ENCODE data around the gene PNPLA1.

The PNPLA1 gene

GRCh38 chr6:36247693-36248092 lies 22.2 kb upstream of the PNPLA1 start:
- DNase-seq = no peak

GRCh38 chr6:36248980-36249379 lies 20.9 kb upstream of the PNPLA1 start:
- no peak for DNase-seq

- DNase-seq = no peak
These were observed 20.3 kb upstream of the PNPLA1 start for GRCh38 chr6:36249536-36249935.

- no peak for DNase-seq
These were observed 17.9 kb upstream of the PNPLA1 start for GRCh38 chr6:36252005-36252404.

- DNase-seq = no peak
These were observed 6.4 kb upstream of the PNPLA1 start for GRCh38 chr6:36263390-36264000.

- no peak for DNase-seq
These were observed 4.1 kb upstream of the PNPLA1 start for GRCh38 chr6:36265744-36266143.

- no peak for DNase-seq
These were observed 2.8 kb upstream of the PNPLA1 start for GRCh38 chr6:36266913-36267644.

- no peak for DNase-seq
These were observed 2.0 kb upstream of the PNPLA1 start for GRCh38 chr6:36267731-36268477.

GRCh38 chr6:36268478-36269275 lies 1.2 kb upstream of the PNPLA1 start:
- DNase-seq = no peak

- DNase-seq = no peak
These were observed 2.4 kb downstream of the PNPLA1 start for GRCh38 chr6:36272234-36272633.

- no peak for DNase-seq
These were observed 3.2 kb downstream of the PNPLA1 start for GRCh38 chr6:36273067-36273466.

GRCh38 chr6:36273802-36274514 lies 4.1 kb downstream of the PNPLA1 start:
- no peak for DNase-seq

- no peak for DNase-seq
These were observed 7.0 kb downstream of the PNPLA1 start for GRCh38 chr6:36276581-36277536.

GRCh38 chr6:36277946-36278470 lies 8.1 kb downstream of the PNPLA1 start:
- no peak for DNase-seq

- DNase-seq = no peak
These were observed 10.6 kb downstream of the PNPLA1 start for GRCh38 chr6:36280467-36280866.

- DNase-seq = no peak
These were observed 11.1 kb downstream of the PNPLA1 start for GRCh38 chr6:36280983-36281382.

- no peak for DNase-seq
These were observed 13.7 kb downstream of the PNPLA1 start for GRCh38 chr6:36283608-36284007.

GRCh38 chr6:36284359-36284758 lies 14.5 kb downstream of the PNPLA1 start:
- no peak for DNase-seq

- DNase-seq = no peak
These were observed 15.4 kb downstream of the PNPLA1 start for GRCh38 chr6:36285187-36285671.

GRCh38 chr6:36285797-36286196 lies 15.9 kb downstream of the PNPLA1 start:
- DNase-seq = no peak

GRCh38 chr6:36286858-36287257 lies 17.0 kb downstream of the PNPLA1 start:
- no peak for DNase-seq

Measured in CD4-positive, alpha-beta T cell treated with Interleukin-4 for 1 hour (primary cell).